Activated B cell treated with CpG ODN at 0.5 μM for 24 hours (primary cell): Measurements from ENCODE around the gene ASB11. TPM values are rescaled to one million over a fixed set of nuclear protein-coding genes. Genes with fewer than 3 reads are reported as not detected.
"Not testable (repeated sequence)": the region's sequence is repeated elsewhere in the genome, so short reads cannot be mapped to it uniquely, and the experiment has no call there.

ENCODE experiments used
- ATAC-seq: fragments of 200-7000 bp; cut with Tn5 transposase; one replicate; pipeline ENCODE4 v1.10.0; 2021; ENCODE audit warnings: low read depth, mild to moderate bottlenecking, moderate library complexity
- CTCF ChIA-PET: fragments of 350-600 bp; sonication (Branson Sonifier 250); formaldehyde crosslinking; loops from one replicate; lab custom pipeline; 2021; ENCODE audit warnings: antibody characterized with exemption; lab: Charles Lee
- POLR2A ChIA-PET: fragments of 350-600 bp; sonication (Branson Sonifier 250); formaldehyde crosslinking; loops from one replicate; lab custom pipeline; 2021; ENCODE audit warnings: antibody characterized with exemption; lab: Charles Lee
- DNase-seq: peaks from one replicate; pipeline ENCODE4 v3.0.0; 2022
- H3K27ac Mint-ChIP-seq: one replicate; pipeline ENCODE4 v1.8.0; 2020; ENCODE audit warnings: mixed read lengths
- H3K27me3 Mint-ChIP-seq: one replicate; pipeline ENCODE4 v1.8.0; 2021; ENCODE audit warnings: mixed read lengths
- H3K36me3 Mint-ChIP-seq: one replicate; pipeline ENCODE4 v1.8.0; 2021; ENCODE audit warnings: low read depth, mixed read lengths
- H3K4me1 Mint-ChIP-seq: one replicate; pipeline ENCODE4 v1.8.0; 2021; ENCODE audit warnings: mixed read lengths
- H3K4me3 Mint-ChIP-seq: one replicate; pipeline ENCODE4 v1.8.0; 2020; ENCODE audit warnings: mild to moderate bottlenecking, mixed read lengths
- H3K9me3 Mint-ChIP-seq: one replicate; pipeline ENCODE4 v1.8.0; 2020; ENCODE audit warnings: mixed read lengths
- CTCF ChIP-seq: fragments of 200-600 bp; IDR thresholded peaks from one replicate; pipeline ENCODE4 v1.8.0; 2022; ENCODE audit warnings: antibody characterized with exemption, mild to moderate bottlenecking
- intact Hi-C: fragments of 100-400 bp; cut with micrococcal nuclease; formaldehyde crosslinking; loops from one replicate; pipeline ENCODE4 v1.15.1; 2024
- total RNA-seq: library from RNA; stranded (reverse); gene quantifications from 2 replicates; pipeline ENCODE4 v1.2.3, GENCODE V29; 2022

ASB11 gene
- total RNA-seq, 1 donor from 2014 or later = not detected

DNA sequence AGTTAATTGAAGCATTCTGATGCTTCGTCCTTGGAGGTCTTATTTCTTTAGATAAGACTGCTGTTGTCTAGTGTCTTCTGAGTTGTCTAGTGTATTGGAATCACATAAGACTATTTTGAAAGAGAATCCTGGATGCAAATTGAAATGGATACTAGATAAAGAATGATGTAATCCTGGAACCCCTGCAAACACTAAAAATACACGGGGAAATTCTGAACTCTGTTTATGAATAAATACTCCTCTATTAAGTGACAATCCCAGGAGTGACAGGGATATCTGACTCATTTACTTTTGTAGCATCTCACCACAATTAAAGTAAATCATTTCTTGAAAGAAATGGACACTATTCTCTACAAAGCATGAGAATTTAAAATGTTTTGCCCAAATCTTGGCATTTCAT, 968 bp downstream of the ASB11 start:
- no peak for ATAC-seq
- intact Hi-C loops = no loop called here
- H3K4me3 Mint-ChIP-seq = no peak overlapping the region

GRCh38 chrX:15311119-15311518, 4.3 kb downstream of the ASB11 start:
- intact Hi-C loops = no loop called here
- TF ChIP-seq CTCF = no peak
- ATAC-seq = no peak
- Mint-ChIP-seq H3K36me3 (no peaks in the 10 kb centered on the region), H3K27ac (no peak overlapping the region), H3K4me3 (no peak overlapping the region), H3K27me3 (no peaks in the 10 kb centered on the region), H3K9me3 (no peaks in the 10 kb centered on the region), H3K4me1 (no peaks in the 10 kb centered on the region)
- no peak for DNase-seq
- POLR2A ChIA-PET = no interaction called here
- CTCF ChIA-PET = no interaction called here

More for the DNA sequence above, 968 bp downstream of the ASB11 start:
- no peak for TF ChIP-seq CTCF
- Mint-ChIP-seq H3K27ac (no peak overlapping the region), H3K27me3 (no peaks in the 10 kb centered on the region), H3K4me1 (no peaks in the 10 kb centered on the region), H3K36me3 (peaks cover 6% of the 10 kb centered on the region), H3K9me3 (no peaks in the 10 kb centered on the region)
- CTCF ChIA-PET = no interaction called here
- POLR2A ChIA-PET = no interaction called here
- DNase-seq = no peak

- ChIA-PET CTCF (no interaction called here), POLR2A (no interaction called here)
- no peak overlapping the region for H3K4me3 Mint-ChIP-seq
- intact Hi-C loops = no loop called here
- H3K9me3 Mint-ChIP-seq = no peaks in the 10 kb centered on the region
- DNase-seq (no peak), ATAC-seq (no peak)
- TF ChIP-seq CTCF = no peak
- no peaks in the 10 kb centered on the region for H3K36me3 Mint-ChIP-seq
- H3K27me3 Mint-ChIP-seq = no peaks in the 10 kb centered on the region
- H3K27ac Mint-ChIP-seq = no peak overlapping the region
- no peaks in the 10 kb centered on the region for H3K4me1 Mint-ChIP-seq
These were observed 5.3 kb downstream of the ASB11 start for GRCh38 chrX:15310117-15310516.

DNA sequence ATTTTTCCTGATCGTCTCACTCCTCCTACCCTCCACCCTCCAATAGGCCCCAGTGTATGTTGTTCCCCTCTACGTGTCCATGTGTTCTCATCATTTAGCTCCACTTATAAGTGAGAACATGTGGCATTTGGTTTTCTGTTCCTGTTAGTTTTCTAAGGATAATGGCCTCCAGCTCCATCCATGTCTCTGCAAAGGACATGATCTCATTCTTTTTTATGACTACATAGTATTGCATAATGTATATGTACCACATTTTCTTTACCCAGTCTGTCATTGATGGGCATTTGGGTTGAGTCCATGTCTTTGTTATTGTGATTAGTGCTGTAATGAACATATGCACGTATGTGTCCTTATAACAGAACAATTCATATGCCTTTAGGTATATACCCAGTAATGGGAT, 9.5 kb downstream of the ASB11 start:
- H3K27me3 Mint-ChIP-seq, H3K4me1 Mint-ChIP-seq, intact Hi-C loops, POLR2A ChIA-PET, ATAC-seq, H3K9me3 Mint-ChIP-seq, H3K36me3 Mint-ChIP-seq, H3K27ac Mint-ChIP-seq, CTCF ChIA-PET, DNase-seq, H3K4me3 Mint-ChIP-seq: not testable (repeated sequence)

DNA sequence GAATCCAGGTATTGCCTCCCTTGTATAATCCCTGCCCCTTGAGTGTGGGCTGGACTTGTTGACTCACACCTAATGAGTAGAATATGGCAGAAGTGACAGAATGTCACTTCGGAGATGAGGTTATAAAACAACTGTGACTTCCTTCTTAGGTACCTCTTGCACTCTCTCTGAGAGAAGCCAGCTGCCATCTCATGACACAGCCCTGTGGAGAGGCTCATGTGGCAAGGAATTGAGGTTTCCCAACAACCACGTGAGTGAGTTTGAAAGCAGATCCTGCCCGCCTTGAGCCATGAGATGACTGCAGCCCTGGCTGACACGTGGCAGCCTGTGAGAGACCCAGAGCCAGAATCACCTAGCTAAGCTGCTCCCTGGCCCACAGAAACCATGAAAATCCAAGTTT, 13.5 kb downstream of the ASB11 start:
- intact Hi-C loops = loop anchor here (2.0 kb wide), 1 partner anchor 167 kb away; no protein-coding TSS in a partner anchor
- CTCF ChIA-PET = no interaction called here
- DNase-seq = no peak

More for the DNA sequence above, 13.5 kb downstream of the ASB11 start:
- Mint-ChIP-seq H3K9me3 (no peaks in the 10 kb centered on the region), H3K27ac (no peak overlapping the region), H3K4me3 (no peak overlapping the region), H3K4me1 (peaks cover 2% of the 10 kb centered on the region), H3K27me3 (no peaks in the 10 kb centered on the region), H3K36me3 (no peaks in the 10 kb centered on the region)
- TF ChIP-seq CTCF = no peak
- no peak for ATAC-seq
- POLR2A ChIA-PET = no interaction called here
